ENCODE measurements around the gene VPS50. TPM values are rescaled to one million over a fixed set of nuclear protein-coding genes. Genes with fewer than 3 reads are reported as not detected.

VPS50 gene
- total and polyA plus RNA-seq, 4 donors, result 4.0 to 18.2 (median 11.9) TPM

GRCh38 chr7:93327006-93327633, 95.0 kb downstream of the VPS50 start:
- WGBS, result 91% methylated on average over 3 of the region's 3 CpGs
- Histone ChIP-seq H3K9ac (ENCODE audit: low read depth in 1 of 2, low read length in 2 of 2) (no peak overlapping the region), H3K27me3 (ENCODE audit: control insufficient read depth in 4 of 4, insufficient read depth in 4 of 4, low read length in 3 of 4) (no peaks in the 10 kb centered on the region), H3K9me3 (ENCODE audit: control insufficient read depth in 4 of 4, low read length in 3 of 4) (no peaks in the 10 kb centered on the region), H3K4me1 (ENCODE audit: control insufficient read depth in 4 of 4, insufficient read depth in 4 of 4, low read length in 3 of 4) (no peaks in the 10 kb centered on the region), H3K27ac (ENCODE audit: low read depth in 1 of 2, low read length in 2 of 2) (no peak overlapping the region), H3K36me3 (ENCODE audit: control insufficient read depth in 4 of 4, insufficient read depth in 3 of 4, low read depth in 1 of 4, low read length in 3 of 4) (peaks cover 0 to 1% (median 0%) of the 10 kb centered on the region in 4 donors), H3K4me3 (ENCODE audit: low read depth in 1 of 3, low read length in 3 of 3) (no peak overlapping the region)
- DNase-seq (ENCODE audit: low spot score), result no peak
- TF ChIP-seq RAD21 (IDR thresholded peaks at IDR 0.05) (no peak), RXRA (IDR thresholded peaks at IDR 0.05) (no peak), GABPA (IDR thresholded peaks at IDR 0.05 in 1 of 2, conservative IDR thresholded peaks at IDR 0.05 in 1 of 2) (no peak), CTCF (IDR thresholded peaks at IDR 0.05; ENCODE audit: low read depth, low read length, missing input control) (no peak), EGR1 (IDR thresholded peaks at IDR 0.05; ENCODE audit: low read depth in 2 of 2) (no peak), ATF3 (IDR thresholded peaks at IDR 0.05) (no peak), NR2F2 (IDR thresholded peaks at IDR 0.05) (no peak), HNF4A (conservative IDR thresholded peaks at IDR 0.05) (no peak), SP1 (IDR thresholded peaks at IDR 0.05) (no peak), HNF4G (IDR thresholded peaks at IDR 0.05) (no peak), MAX (IDR thresholded peaks at IDR 0.05) (no peak), JUND (IDR thresholded peaks at IDR 0.05) (no peak), FOXA2 (IDR thresholded peaks at IDR 0.05) (no peak), TAF1 (conservative IDR thresholded peaks at IDR 0.05) (no peak), YY1 (IDR thresholded peaks at IDR 0.05) (no peak), REST (IDR thresholded peaks at IDR 0.05) (no peak)

- TF ChIP-seq SP1 (IDR thresholded peaks at IDR 0.05) (no peak), NR2F2 (IDR thresholded peaks at IDR 0.05) (no peak), HNF4A (conservative IDR thresholded peaks at IDR 0.05) (no peak), HNF4G (IDR thresholded peaks at IDR 0.05) (no peak), EGR1 (IDR thresholded peaks at IDR 0.05; ENCODE audit: low read depth in 2 of 2) (no peak), JUND (IDR thresholded peaks at IDR 0.05) (no peak), RAD21 (IDR thresholded peaks at IDR 0.05) (no peak), ATF3 (IDR thresholded peaks at IDR 0.05) (no peak), TAF1 (conservative IDR thresholded peaks at IDR 0.05) (no peak), REST (IDR thresholded peaks at IDR 0.05) (no peak), FOXA1 (IDR thresholded peaks at IDR 0.05) (no peak)
- 82% methylated on average over 3 of the region's 3 CpGs for WGBS
These were observed 99.5 kb downstream of the VPS50 start for GRCh38 chr7:93331706-93332105.

More at GRCh38 chr7:93331706-93332105, 99.5 kb downstream of the VPS50 start:
- H3K36me3 ChIP-seq (ENCODE audit: control insufficient read depth in 4 of 4, insufficient read depth in 3 of 4, low read depth in 1 of 4, low read length in 3 of 4), result peaks cover 0 to 3% (median under 1%) of the 10 kb centered on the region in 4 donors
- no peak for DNase-seq (ENCODE audit: low spot score)
- no peak overlapping the region for H3K4me3 ChIP-seq (ENCODE audit: low read depth in 1 of 3, low read length in 3 of 3)
- no peaks in the 10 kb centered on the region for H3K9me3 ChIP-seq (ENCODE audit: control insufficient read depth in 4 of 4, low read length in 3 of 4)
- no peaks in the 10 kb centered on the region for H3K4me1 ChIP-seq (ENCODE audit: control insufficient read depth in 4 of 4, insufficient read depth in 4 of 4, low read length in 3 of 4)
- H3K27ac ChIP-seq (ENCODE audit: low read depth in 1 of 2, low read length in 2 of 2), result no peak overlapping the region
- H3K9ac ChIP-seq (ENCODE audit: low read depth in 1 of 2, low read length in 2 of 2), result no peak overlapping the region
- H3K27me3 ChIP-seq (ENCODE audit: control insufficient read depth in 4 of 4, insufficient read depth in 4 of 4, low read length in 3 of 4), result no peaks in the 10 kb centered on the region

Measured in liver (tissue), 9 donors.